GM10266 (cell line): ENCODE results near the gene SORBS1.

Source experiments
- DNase-seq: peaks from one replicate; pipeline ENCODE4 v3.0.0; 2012; ENCODE audit errors: extremely low spot score
- TF ChIP-seq, protein P1 (sequence below): IDR thresholded peaks from 2 replicates; pipeline ENCODE4 v1.5.1; 2012; ENCODE audit warnings: mild to moderate bottlenecking, low read depth; ENCODE audit not compliant: control insufficient read depth, insufficient read depth; ENCODE audit errors: missing control alignments

SORBS1 gene

DNA sequence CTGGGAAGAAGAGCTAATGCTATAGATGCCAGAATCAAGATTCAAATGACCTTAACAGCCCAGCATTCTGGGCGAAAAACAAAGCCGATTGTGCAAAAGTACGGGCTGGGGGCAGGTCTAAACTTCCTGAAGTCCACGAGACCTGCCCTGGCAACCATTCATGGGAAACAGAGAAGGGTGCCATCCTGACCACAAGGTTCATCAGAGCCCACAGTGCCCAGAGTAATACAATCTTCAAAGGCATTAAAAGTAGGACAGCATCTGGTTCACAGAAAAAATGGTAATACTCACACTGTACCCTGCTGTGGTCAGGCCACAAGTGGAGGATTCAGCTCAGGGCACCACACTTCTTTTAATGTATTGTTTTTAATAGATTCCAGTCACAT lies 36.1 kb downstream of the SORBS1 start:
- DNase-seq = no peak
- TF ChIP-seq, protein P1, sequence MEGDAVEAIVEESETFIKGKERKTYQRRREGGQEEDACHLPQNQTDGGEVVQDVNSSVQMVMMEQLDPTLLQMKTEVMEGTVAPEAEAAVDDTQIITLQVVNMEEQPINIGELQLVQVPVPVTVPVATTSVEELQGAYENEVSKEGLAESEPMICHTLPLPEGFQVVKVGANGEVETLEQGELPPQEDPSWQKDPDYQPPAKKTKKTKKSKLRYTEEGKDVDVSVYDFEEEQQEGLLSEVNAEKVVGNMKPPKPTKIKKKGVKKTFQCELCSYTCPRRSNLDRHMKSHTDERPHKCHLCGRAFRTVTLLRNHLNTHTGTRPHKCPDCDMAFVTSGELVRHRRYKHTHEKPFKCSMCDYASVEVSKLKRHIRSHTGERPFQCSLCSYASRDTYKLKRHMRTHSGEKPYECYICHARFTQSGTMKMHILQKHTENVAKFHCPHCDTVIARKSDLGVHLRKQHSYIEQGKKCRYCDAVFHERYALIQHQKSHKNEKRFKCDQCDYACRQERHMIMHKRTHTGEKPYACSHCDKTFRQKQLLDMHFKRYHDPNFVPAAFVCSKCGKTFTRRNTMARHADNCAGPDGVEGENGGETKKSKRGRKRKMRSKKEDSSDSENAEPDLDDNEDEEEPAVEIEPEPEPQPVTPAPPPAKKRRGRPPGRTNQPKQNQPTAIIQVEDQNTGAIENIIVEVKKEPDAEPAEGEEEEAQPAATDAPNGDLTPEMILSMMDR = no peak

DNA sequence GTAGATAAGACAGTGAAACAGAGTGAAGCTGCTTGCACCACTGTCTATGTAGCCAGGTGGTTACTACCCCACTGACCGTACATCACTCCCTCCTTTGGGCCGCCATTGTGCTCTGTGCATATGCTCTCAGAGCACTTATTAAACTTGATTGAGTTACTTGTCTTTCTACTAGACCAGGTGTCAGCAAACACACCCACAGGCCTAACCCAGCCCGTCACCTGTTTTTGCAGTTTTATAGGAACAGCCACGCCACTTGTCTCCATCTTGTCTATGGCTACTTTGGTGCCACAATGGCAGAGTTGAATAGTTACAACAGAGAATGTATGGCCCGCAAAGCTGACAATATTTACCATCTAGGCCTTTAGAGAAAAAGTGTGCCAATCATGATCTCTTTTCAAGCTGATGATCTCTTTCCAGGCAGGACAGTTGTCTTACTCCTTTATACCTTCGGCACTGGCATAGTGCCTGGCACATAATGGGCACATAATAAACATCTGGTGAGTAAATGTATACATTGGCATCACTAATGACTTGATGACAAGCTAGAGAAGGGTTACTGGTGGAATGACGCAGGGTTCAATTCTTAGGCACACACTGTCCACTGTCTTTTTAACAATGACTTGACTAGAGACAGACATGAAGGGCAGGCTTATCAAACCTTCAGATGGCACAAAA lies 36.7 kb downstream of the SORBS1 start:
- TF ChIP-seq, protein P1 = no peak
- no peak for DNase-seq

DNA sequence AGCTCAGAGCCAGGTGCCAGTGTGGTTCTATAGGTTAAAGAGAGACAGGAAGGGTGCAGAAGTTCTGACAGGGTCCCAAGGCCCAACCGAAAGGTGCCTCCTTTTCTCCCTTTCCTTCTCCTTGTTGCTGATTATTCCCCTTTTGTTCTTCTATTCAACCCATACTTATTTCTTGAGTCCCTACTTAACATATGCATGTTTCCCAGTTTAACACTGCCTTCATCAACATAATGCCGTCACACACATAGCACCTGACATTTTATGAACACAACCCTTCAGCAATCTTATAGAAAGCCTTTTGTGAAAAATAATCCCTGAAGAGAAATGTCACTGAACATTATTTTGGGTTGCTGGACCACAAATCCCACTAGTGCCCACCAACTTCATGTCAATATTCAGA lies 39.1 kb downstream of the SORBS1 start:
- DNase-seq = no peak
- TF ChIP-seq, protein P1 = no peak

DNA sequence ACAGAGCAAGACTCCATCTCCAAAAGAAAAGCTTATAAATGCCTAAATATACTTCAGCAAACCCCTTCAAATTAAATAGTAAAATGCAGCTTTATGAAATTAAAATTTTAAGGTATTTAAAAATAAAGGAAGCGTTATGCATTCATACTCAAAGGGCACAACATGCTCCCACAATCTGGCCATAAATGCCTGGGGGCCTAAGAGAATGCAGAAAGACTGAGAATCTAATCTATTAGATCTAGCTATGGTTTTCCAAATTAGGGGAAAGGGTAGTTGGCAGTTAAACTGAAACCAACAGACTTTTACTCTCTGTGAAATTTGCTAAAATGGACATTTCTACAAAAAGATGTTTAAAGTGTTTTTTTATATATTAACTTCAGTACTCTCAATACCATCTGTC lies 40.6 kb downstream of the SORBS1 start:
- TF ChIP-seq, protein P1 = no peak
- no peak for DNase-seq

DNA sequence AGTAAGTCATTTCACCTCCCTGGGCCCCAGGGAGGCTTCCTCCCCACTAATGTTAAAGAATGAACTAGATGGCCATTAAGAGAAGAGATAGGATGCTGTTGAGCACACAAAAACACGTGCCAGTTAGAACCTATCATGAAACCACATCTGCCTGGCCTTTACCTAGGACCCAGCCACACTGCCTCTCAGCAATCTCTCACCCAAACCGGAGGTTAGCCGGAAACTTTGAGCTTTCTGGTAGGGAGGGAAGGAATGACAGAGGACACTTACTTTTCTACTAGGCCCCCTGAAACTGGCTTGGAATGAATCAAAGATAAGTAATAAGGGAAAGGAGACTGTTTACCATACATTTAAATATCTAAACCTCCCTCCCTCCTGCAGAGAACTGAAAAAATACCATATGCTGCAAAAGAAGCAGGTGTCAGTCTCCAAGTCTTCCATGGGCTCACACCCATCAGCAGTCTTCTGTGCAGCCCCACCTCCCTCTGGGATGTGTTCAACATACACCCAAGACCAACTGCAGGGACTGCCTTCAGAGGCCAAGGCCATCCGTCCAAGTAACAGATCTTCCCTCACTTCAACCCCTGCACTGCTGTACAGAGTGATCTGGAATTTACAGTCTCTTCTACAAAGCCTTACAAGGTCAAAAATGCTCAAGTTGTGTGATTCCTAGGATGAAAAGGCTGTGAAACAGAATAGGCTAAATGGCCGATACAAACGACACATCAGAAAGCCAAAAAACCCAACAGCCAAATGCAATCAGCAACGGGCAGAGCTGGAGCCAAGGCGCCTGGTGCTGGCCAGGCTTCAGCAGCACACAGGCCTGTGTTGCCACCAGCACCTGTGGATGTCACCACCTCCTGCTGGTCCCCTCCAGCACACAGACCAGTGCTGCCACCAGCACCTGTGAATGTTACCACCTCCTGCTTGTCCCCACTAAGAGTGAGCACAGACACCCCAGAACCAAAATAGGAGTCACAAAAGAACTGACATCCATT lies 42.4 kb downstream of the SORBS1 start:
- no peak for DNase-seq
- TF ChIP-seq, protein P1 = no peak

DNA sequence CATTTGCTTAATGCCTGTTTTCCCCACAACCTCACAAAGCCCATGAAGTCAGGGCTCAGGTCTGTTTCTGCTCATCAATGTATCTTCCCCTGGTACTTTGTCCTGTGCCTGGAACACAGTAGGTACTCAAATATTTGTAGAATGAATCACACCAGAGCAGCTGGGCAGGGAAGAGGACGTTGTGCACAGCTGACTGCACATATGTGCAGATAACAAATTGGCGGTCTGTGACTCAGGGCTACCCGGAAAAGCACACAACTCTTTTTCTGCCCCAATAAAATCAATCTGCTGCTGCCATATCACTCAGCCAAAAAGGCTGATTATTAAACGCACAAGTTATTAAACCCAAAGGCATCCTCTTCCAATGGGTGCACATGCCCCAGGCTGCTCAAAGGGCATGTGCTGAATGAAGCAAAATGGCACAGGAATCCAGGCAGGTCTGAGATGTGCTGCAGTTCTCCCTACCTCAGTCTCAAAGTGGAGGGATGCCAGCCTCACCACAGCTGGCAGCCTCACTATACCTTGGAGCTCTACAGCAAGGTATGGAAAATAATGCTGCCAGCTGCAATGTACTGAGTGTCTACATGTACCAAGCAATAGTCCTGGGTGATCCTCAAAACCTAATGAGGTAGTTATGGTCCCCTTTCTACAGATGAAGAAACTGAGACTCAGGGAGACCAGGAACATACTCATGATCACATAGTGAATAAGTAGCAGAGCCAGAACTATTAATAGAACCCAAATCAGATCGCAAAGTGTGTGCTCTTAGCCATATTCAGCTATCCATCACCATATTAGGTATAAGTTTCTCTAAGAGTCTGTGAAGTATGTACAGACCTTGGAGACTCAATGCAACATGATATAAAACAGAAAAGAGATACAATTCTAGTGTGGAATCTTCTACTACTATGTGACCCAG lies 43.4 kb downstream of the SORBS1 start:
- DNase-seq = no peak
- TF ChIP-seq, protein P1 = no peak
